CD14-positive monocyte (primary cell): ENCODE measurements around the gene PPT2. TPM values are rescaled to one million over a fixed set of nuclear protein-coding genes. Genes with fewer than 3 reads are reported as not detected.
A peak's percentile ranks its signal among the peaks of the same experiment; 100 is the strongest.

Experiments used
- DNase-seq, 3 donors: peaks; one replicate each; pipeline ENCODE4 v3.0.0-alpha.2; 2011 to 2022
- H2AFZ ChIP-seq: 2 replicates; pipeline ENCODE4 v1.6.0; 2012; ENCODE audit warnings: mild to moderate bottlenecking, low read depth, low read length, inconsistent platforms; ENCODE audit not compliant: insufficient read depth, poor library complexity, severe bottlenecking
- H3K27ac ChIP-seq, 2 donors: 1 replicate in 1 of 2; 2 replicates in 1 of 2; pipeline ENCODE4 v1.5.1; 2012 to 2013; ENCODE audit warnings: low read length in 2 of 2, control low read depth in 1 of 2, inconsistent platforms in 1 of 2, low read depth in 1 of 2, mild to moderate bottlenecking in 1 of 2
- H3K27me3 ChIP-seq, 2 donors: one replicate each; pipeline versions ENCODE4 v1.6.0 to v1.6.1; 2011 to 2013; ENCODE audit warnings: low read length in 2 of 2; ENCODE audit not compliant: control insufficient read depth in 2 of 2, insufficient read depth in 2 of 2
- H3K36me3 ChIP-seq, 2 donors: replicated peaks in 1 of 2; 1 replicate in 1 of 2; 2 replicates in 1 of 2; pipeline versions ENCODE4 v1.5.1 to v1.6.1; 2012 to 2013; ENCODE audit warnings: low read length in 2 of 2, control low read depth in 1 of 2, inconsistent platforms in 1 of 2, mild to moderate bottlenecking in 1 of 2; ENCODE audit not compliant: insufficient read depth in 2 of 2, control insufficient read depth in 1 of 2
- H3K4me1 ChIP-seq, 2 donors: 1 replicate in 1 of 2; 2 replicates in 1 of 2; pipeline versions ENCODE4 v1.5.1 to v1.6.1; 2012 to 2013; ENCODE audit warnings: low read length in 2 of 2, control low read depth in 1 of 2, inconsistent platforms in 1 of 2, mild to moderate bottlenecking in 1 of 2, moderate library complexity in 1 of 2; ENCODE audit not compliant: insufficient read depth in 2 of 2, control insufficient read depth in 1 of 2
- H3K4me2 ChIP-seq: replicated peaks from 2 replicates; pipeline ENCODE3; 2012; ENCODE audit warnings: low read length, moderate library complexity, mild to moderate bottlenecking; ENCODE audit not compliant: poor library complexity, severe bottlenecking; ENCODE audit errors: extremely low read depth
- H3K4me3 ChIP-seq, 3 experiments: fragments of 200-600 bp in 1 of 3; sonication (generic) in 1 of 3; replicated peaks in 1 of 3; 1 replicate in 2 of 3; 2 replicates in 1 of 3; pipeline ENCODE4 v1.5.1; 2011 to 2013; ENCODE audit warnings: low read length in 3 of 3, mild to moderate bottlenecking in 3 of 3, control low read depth in 2 of 3, low read depth in 2 of 3, inconsistent platforms in 1 of 3, moderate library complexity in 1 of 3
- H3K79me2 ChIP-seq: 2 replicates; pipeline ENCODE4 v1.6.0; 2012; ENCODE audit warnings: mild to moderate bottlenecking, control low read depth, inconsistent platforms, low read length, moderate library complexity; ENCODE audit not compliant: insufficient read depth
- H3K9ac ChIP-seq: 2 replicates; pipeline ENCODE4 v1.6.0; 2017; ENCODE audit warnings: low read length, mild to moderate bottlenecking; ENCODE audit not compliant: insufficient read depth, poor library complexity, severe bottlenecking
- H3K9me3 ChIP-seq, 2 donors: replicated peaks in 1 of 2; 1 replicate in 1 of 2; 2 replicates in 1 of 2; pipeline versions ENCODE4 v1.5.1 to v1.6.1; 2012 to 2013; ENCODE audit warnings: low read length in 2 of 2, control low read depth in 1 of 2; ENCODE audit not compliant: control insufficient read depth in 1 of 2, insufficient read depth in 1 of 2
- H4K20me1 ChIP-seq: 2 replicates; pipeline ENCODE4 v1.6.0; 2012; ENCODE audit warnings: mild to moderate bottlenecking, low read length, control low read depth, moderate library complexity; ENCODE audit not compliant: insufficient read depth
- H3K27ac Mint-ChIP-seq, 7 donors: one replicate each; pipeline ENCODE4 v1.8.0; 2020; ENCODE audit warnings: mild to moderate bottlenecking in 7 of 7, mixed read lengths in 7 of 7, moderate library complexity in 6 of 7, inconsistent platforms in 2 of 7
- H3K27me3 Mint-ChIP-seq, 3 donors: one replicate each; pipeline ENCODE4 v1.8.0; 2021 to 2022; ENCODE audit warnings: low read depth in 3 of 3, mild to moderate bottlenecking in 3 of 3, mixed read lengths in 3 of 3, moderate library complexity in 3 of 3, inconsistent platforms in 1 of 3
- H3K36me3 Mint-ChIP-seq, 2 donors: one replicate each; pipeline ENCODE4 v1.8.0; 2020; ENCODE audit warnings: mixed read lengths in 2 of 2, inconsistent platforms in 1 of 2, mild to moderate bottlenecking in 1 of 2
- H3K4me1 Mint-ChIP-seq: one replicate; pipeline ENCODE4 v1.8.0; 2020; ENCODE audit warnings: mild to moderate bottlenecking, mixed read lengths
- H3K4me3 Mint-ChIP-seq, 2 donors: one replicate each; pipeline ENCODE4 v1.8.0; 2020; ENCODE audit warnings: mild to moderate bottlenecking in 2 of 2, mixed read lengths in 2 of 2, moderate library complexity in 1 of 2
- H3K9me3 Mint-ChIP-seq, 7 donors: one replicate each; pipeline ENCODE4 v1.8.0; 2020 to 2022; ENCODE audit warnings: mixed read lengths in 7 of 7, mild to moderate bottlenecking in 6 of 7, moderate library complexity in 6 of 7, inconsistent platforms in 2 of 7
- WGBS: methylation state at CpG from one replicate; pipeline ENCODE4 v1.1.5; 2013; ENCODE audit warnings: missing lambda C conversion rate; ENCODE audit not compliant: insufficient coverage; 5-methylcytosine and 5-hydroxymethylcytosine counted together
- intact Hi-C, 2 donors: fragments of 100-400 bp; cut with micrococcal nuclease; formaldehyde crosslinking; loops; one replicate each; pipeline versions ENCODE4 v1.15.0 to v1.15.1; 2023
- polyA plus RNA-seq, 3 donors: library from polyadenylated mRNA; depleted of rRNA in 1 of 3; unstranded in 2 of 3; stranded (reverse) in 1 of 3; fragments of 300-500 nt in 2 of 3; fragments of >200 nt in 1 of 3; fragmentation: Illumina TruSeq in 2 of 3; gene quantifications; 1 replicate in 2 of 3; 2 replicates in 1 of 3; pipeline ENCODE4 v1.2.3, GENCODE V29; 2012 to 2021
- TF ChIP-seq, protein P1 (sequence below): fragments of 200-600 bp; IDR thresholded peaks from one replicate; pipeline ENCODE4 v1.8.0; 2022; ENCODE audit warnings: antibody characterized with exemption, mild to moderate bottlenecking

PPT2 gene
- polyA plus RNA-seq, 3 donors = 1.4 to 4.0 (median 1.8) TPM

DNA sequence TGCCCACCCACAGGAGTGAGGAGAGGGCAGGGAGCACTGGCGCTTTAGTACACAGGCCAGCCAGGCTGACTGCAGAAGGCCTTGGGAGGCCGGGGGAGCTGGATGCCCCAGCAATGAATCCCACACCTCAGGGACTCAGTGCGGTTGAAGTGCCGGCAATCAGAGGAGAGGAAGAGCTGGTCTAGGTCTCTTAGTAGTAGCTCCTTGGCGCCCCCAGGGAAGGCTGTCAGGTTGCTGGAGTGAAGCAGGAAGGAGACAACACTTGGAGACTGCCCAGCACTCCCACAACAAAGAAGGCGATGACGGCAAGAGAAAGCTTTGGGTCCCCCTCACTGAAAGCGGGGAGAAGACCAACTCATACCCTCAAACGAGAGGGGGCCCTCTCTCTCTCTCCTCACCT is 36.5 kb upstream of the PPT2 start:
- Histone ChIP-seq H3K27ac (no peak overlapping the region), H3K9me3 (no peaks in the 10 kb centered on the region), H3K36me3 (peaks cover 69 to 75% of the 10 kb centered on the region in 2 donors), H3K4me3 (no peak overlapping the region), H3K4me2 (no peak overlapping the region), H3K79me2 (no peaks in the 10 kb centered on the region), H3K4me1 (no peaks in the 10 kb centered on the region), H3K27me3 (no peaks in the 10 kb centered on the region), H4K20me1 (peaks cover 43% of the 10 kb centered on the region), H3K9ac (no peak overlapping the region), H2AFZ (no peak overlapping the region)
- H3K27ac Mint-ChIP-seq = peak overlapping the region in 1 of 7 donors; percentile 4
- no peaks in the 10 kb centered on the region for H3K9me3 Mint-ChIP-seq
- DNase-seq = no peak
- intact Hi-C loops = loop anchor here in 1 of 2 donors (5.0 kb wide), 1 partner anchor 80 kb away; no protein-coding TSS in a partner anchor
- H3K27me3 Mint-ChIP-seq = peaks cover 0 to 5% (median 0%) of the 10 kb centered on the region in 3 donors
- peaks cover 6% of the 10 kb centered on the region for H3K4me1 Mint-ChIP-seq
- TF ChIP-seq, protein P1, sequence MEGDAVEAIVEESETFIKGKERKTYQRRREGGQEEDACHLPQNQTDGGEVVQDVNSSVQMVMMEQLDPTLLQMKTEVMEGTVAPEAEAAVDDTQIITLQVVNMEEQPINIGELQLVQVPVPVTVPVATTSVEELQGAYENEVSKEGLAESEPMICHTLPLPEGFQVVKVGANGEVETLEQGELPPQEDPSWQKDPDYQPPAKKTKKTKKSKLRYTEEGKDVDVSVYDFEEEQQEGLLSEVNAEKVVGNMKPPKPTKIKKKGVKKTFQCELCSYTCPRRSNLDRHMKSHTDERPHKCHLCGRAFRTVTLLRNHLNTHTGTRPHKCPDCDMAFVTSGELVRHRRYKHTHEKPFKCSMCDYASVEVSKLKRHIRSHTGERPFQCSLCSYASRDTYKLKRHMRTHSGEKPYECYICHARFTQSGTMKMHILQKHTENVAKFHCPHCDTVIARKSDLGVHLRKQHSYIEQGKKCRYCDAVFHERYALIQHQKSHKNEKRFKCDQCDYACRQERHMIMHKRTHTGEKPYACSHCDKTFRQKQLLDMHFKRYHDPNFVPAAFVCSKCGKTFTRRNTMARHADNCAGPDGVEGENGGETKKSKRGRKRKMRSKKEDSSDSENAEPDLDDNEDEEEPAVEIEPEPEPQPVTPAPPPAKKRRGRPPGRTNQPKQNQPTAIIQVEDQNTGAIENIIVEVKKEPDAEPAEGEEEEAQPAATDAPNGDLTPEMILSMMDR = no peak
- H3K36me3 Mint-ChIP-seq = peaks cover 72 to 84% of the 10 kb centered on the region in 2 donors
- WGBS = 94% methylated on average over 3 of the region's 9 CpGs
- no peak overlapping the region for H3K4me3 Mint-ChIP-seq

- no peak overlapping the region for H3K4me3 Mint-ChIP-seq
- H3K27ac ChIP-seq = peak overlapping the region in 1 of 2 donors; percentile 63
- H3K4me3 ChIP-seq = no peak overlapping the region
- peak; percentile 59 to 73 (median 68) for DNase-seq
- peaks cover 0 to 5% (median 0%) of the 10 kb centered on the region in 3 donors for H3K27me3 Mint-ChIP-seq
- peaks cover 7 to 14% of the 10 kb centered on the region in 2 donors for H3K4me1 ChIP-seq
- peaks cover 72 to 82% of the 10 kb centered on the region in 2 donors for H3K36me3 ChIP-seq
- H3K36me3 Mint-ChIP-seq = peaks cover 77 to 93% of the 10 kb centered on the region in 2 donors
- intact Hi-C loops = loop anchor here in 1 of 2 donors (5.0 kb wide), 1 partner anchor 78 kb away; no protein-coding TSS in a partner anchor
- H3K27ac Mint-ChIP-seq = peak overlapping the region in 5 of 7 donors; percentile 57 to 87 (median 75)
- H3K79me2 ChIP-seq = peaks cover 9% of the 10 kb centered on the region
- WGBS = 22% methylated on average over 12 of the region's 17 CpGs
- H3K9me3 Mint-ChIP-seq = no peaks in the 10 kb centered on the region
- H3K4me2 ChIP-seq = no peak overlapping the region
- no peak overlapping the region for H3K9ac ChIP-seq
- peaks cover 48% of the 10 kb centered on the region for H4K20me1 ChIP-seq
- TF ChIP-seq, protein P1 = peak; percentile 91
- H2AFZ ChIP-seq = no peak overlapping the region
- H3K9me3 ChIP-seq = no peaks in the 10 kb centered on the region
- H3K27me3 ChIP-seq = no peaks in the 10 kb centered on the region
- peaks cover 16% of the 10 kb centered on the region for H3K4me1 Mint-ChIP-seq
Measured at GRCh38 chr6:32118782-32119628, 34.9 kb upstream of the PPT2 start.
